Suprapubic skin (tissue), 4 donors: Measurements from ENCODE around the gene SIRT7. TPM values are rescaled to one million over a fixed set of nuclear protein-coding genes. Genes with fewer than 3 reads are reported as not detected.

Experiments
- DNase-seq, 2 donors: peaks; one replicate each; pipeline ENCODE4 v3.0.0-alpha.2; 2019; ENCODE audit warnings: low spot score in 2 of 2
- H3K27ac ChIP-seq: fragments of 200-600 bp; sonication (generic); one replicate; pipeline ENCODE4 v1.5.1; 2019
- H3K27me3 ChIP-seq: fragments of 200-600 bp; sonication (generic); one replicate; pipeline ENCODE4 v1.5.1; 2019
- H3K36me3 ChIP-seq: fragments of 200-600 bp; sonication (generic); one replicate; pipeline ENCODE4 v1.5.1; 2019
- H3K4me1 ChIP-seq: fragments of 200-600 bp; sonication (generic); one replicate; pipeline ENCODE4 v1.5.1; 2019
- H3K4me3 ChIP-seq: fragments of 200-600 bp; sonication (generic); one replicate; pipeline ENCODE4 v1.5.1; 2019; ENCODE audit warnings: mild to moderate bottlenecking
- H3K9me3 ChIP-seq: fragments of 200-600 bp; sonication (generic); one replicate; pipeline ENCODE4 v1.5.1; 2019
- EP300 ChIP-seq: sonication (generic); formaldehyde crosslinking; IDR thresholded peaks from one replicate; pipeline ENCODE4 v1.6.1; 2017; ENCODE audit warnings: antibody characterized with exemption
- POLR2A ChIP-seq, 2 donors: fragments of 450-650 bp; IDR thresholded peaks; one replicate each; pipeline ENCODE4 v1.6.1; 2017; ENCODE audit warnings: antibody characterized with exemption in 2 of 2, mild to moderate bottlenecking in 2 of 2, moderate library complexity in 2 of 2
- POLR2AphosphoS5 ChIP-seq, 3 donors: sonication (generic); formaldehyde crosslinking; IDR thresholded peaks; one replicate each; pipeline ENCODE4 v1.6.1; 2017; ENCODE audit warnings: antibody characterized with exemption in 3 of 3
- WGBS: methylation state at CpG from one replicate; pipeline ENCODE4 v1.1.5; 2018; 5-methylcytosine and 5-hydroxymethylcytosine counted together
- total RNA-seq, 4 donors: library from RNA; depleted of rRNA; stranded (reverse); fragments of >200 nt; gene quantifications; one replicate each; pipeline ENCODE4 v1.1.0, GENCODE V29; 2016
- TF ChIP-seq, protein P1 (sequence below), 2 donors: fragments of 200-600 bp in 1 of 2; fragments of 450-650 bp in 1 of 2; sonication (generic) in 1 of 2; IDR thresholded peaks; one replicate each; pipeline ENCODE4 v1.5.1; 2016 to 2019; ENCODE audit warnings: antibody characterized with exemption in 2 of 2, mild to moderate bottlenecking in 1 of 2, moderate library complexity in 1 of 2

Gene SIRT7
- total RNA-seq, 4 donors from 2014 or later, result 30.7 to 52.4 (median 38.9) TPM

DNA sequence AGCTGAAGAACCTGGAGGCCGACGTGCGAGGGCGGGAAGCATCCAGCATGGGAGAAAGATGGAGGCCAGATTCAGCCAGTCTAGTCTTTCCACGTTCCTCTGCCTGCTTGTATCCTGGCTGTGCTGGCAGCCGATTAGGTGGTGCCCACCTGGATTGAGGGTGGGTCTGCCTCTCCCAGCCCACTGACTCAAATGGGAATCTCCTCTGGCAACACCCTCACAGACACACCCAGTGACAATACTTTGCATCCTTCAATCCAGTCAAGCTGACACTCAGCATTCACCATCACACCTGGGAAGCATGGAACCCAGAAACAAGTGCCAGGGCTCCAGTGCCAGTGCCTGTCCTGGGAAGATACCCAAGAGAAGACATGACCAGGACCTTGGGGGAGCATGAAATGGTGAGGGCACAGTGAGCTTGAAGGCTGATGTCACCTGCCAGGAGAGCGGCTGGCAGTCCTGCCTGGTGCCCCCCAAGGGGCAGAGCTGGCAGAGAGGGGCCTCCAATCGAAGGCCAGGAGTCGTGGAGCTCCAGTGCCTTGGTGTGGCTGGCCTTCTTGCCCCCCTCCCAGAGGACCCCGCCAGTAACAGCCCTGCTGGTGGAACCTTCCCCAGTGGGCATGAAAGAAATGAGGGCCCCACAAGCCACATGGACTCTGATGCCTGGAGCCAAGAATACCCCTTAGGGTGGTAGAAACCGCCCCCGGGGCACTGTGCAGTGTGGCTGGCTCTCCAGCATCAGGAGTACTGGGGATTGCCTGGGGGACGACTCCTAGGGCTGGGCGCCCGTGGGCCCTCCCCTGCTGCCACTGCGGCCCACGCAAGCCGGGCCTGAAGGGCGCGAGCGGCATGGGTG lies 16.6 kb downstream of the SIRT7 start:
- peaks cover 60% of the 10 kb centered on the region for H3K36me3 ChIP-seq
- H3K4me3 ChIP-seq, result peak overlapping the region; percentile 54
- 92% methylated on average over 7 of the region's 21 CpGs for WGBS
- H3K27ac ChIP-seq, result no peak overlapping the region
- TF ChIP-seq POLR2A (IDR thresholded peaks at IDR 0.05), result no peak
- TF ChIP-seq, protein P1, sequence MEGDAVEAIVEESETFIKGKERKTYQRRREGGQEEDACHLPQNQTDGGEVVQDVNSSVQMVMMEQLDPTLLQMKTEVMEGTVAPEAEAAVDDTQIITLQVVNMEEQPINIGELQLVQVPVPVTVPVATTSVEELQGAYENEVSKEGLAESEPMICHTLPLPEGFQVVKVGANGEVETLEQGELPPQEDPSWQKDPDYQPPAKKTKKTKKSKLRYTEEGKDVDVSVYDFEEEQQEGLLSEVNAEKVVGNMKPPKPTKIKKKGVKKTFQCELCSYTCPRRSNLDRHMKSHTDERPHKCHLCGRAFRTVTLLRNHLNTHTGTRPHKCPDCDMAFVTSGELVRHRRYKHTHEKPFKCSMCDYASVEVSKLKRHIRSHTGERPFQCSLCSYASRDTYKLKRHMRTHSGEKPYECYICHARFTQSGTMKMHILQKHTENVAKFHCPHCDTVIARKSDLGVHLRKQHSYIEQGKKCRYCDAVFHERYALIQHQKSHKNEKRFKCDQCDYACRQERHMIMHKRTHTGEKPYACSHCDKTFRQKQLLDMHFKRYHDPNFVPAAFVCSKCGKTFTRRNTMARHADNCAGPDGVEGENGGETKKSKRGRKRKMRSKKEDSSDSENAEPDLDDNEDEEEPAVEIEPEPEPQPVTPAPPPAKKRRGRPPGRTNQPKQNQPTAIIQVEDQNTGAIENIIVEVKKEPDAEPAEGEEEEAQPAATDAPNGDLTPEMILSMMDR (IDR thresholded peaks at IDR 0.05), result no peak
- TF ChIP-seq EP300, result no peak
- TF ChIP-seq POLR2AphosphoS5 (IDR thresholded peaks at IDR 0.05), result no peak
- H3K4me1 ChIP-seq, result peaks cover 17% of the 10 kb centered on the region
- DNase-seq, result peak in 1 of 2 donors; percentile 53
- H3K9me3 ChIP-seq, result no peaks in the 10 kb centered on the region
- H3K27me3 ChIP-seq, result no peaks in the 10 kb centered on the region

DNA sequence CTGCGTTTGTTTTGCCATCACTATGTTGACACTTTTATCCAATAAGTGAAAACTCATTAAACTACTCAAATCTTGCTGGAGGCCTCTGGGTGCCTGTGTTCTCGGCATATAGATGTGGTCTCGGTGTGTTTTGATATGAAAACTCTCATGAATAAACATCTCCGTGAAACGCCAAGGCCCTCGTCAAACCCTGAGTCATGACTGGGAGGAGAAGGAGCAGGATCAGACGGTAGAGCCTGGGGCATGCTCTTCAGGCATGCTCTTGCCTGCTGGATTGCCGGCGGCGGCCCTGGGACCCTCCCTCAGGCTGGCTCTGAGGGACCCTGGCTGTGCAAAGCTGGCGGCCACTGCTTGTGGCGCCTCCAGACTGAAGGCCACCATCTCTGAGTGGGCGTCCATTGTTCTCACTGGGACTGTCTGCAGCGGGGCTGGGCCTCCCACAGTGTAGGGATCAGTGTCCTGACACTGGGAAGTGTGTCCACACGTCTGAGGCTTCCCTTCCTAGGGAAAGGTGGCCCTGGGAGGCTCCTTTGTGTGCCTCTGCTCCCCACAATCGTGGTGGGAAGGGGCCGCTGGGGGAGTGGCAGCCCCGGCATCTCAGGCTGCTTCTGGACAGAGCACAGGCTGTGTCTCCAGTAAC lies 17.7 kb downstream of the SIRT7 start:
- peaks cover 61% of the 10 kb centered on the region for H3K36me3 ChIP-seq
- DNase-seq, result peak in 1 of 2 donors; percentile 58

DNA sequence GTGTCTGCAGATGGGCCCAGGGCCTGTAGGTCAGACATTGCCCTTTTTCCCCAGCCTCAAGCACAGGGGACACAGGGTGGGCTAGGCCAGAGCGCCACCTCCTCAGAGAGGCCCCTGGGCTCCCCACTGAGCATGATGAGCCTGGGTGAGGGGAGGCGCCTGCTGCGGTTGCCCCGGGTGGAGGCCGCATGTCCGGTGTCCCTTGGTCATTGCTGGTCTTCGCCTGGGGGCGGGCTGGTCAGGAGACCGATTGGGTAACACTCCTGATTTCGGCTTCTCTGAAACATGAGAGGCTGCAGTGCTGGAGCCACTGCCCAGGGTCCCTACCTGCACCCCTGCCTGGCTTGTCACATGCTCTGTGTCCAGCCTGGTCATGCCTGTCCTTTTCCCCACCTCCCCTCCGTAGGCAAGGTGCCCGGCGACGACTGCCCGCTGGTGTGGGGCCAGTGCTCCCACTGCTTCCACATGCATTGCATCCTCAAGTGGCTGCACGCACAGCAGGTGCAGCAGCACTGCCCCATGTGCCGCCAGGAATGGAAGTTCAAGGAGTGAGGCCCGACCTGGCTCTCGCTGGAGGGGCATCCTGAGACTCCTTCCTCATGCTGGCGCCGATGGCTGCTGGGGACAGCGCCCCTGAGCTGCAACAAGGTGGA lies 18.3 kb downstream of the SIRT7 start:
- TF ChIP-seq POLR2AphosphoS5 (IDR thresholded peaks at IDR 0.05), result no peak
- TF ChIP-seq, protein P1 (IDR thresholded peaks at IDR 0.05), result no peak
- TF ChIP-seq EP300, result no peak
- TF ChIP-seq POLR2A (IDR thresholded peaks at IDR 0.05), result no peak
- Histone ChIP-seq H3K4me1 (peaks cover 17% of the 10 kb centered on the region), H3K4me3 (no peak overlapping the region), H3K36me3 (peaks cover 62% of the 10 kb centered on the region), H3K27ac (no peak overlapping the region), H3K27me3 (no peaks in the 10 kb centered on the region), H3K9me3 (no peaks in the 10 kb centered on the region)
- peak in 1 of 2 donors; percentile 60 for DNase-seq
- WGBS, result 94% methylated on average over 22 of the region's 22 CpGs

More for the DNA sequence above, 17.7 kb downstream of the SIRT7 start:
- 68% methylated on average over 11 of the region's 18 CpGs for WGBS
- peaks cover 17% of the 10 kb centered on the region for H3K4me1 ChIP-seq
- H3K4me3 ChIP-seq, result no peak overlapping the region
- no peak overlapping the region for H3K27ac ChIP-seq
- TF ChIP-seq POLR2A (IDR thresholded peaks at IDR 0.05) (no peak), EP300 (no peak), POLR2AphosphoS5 (IDR thresholded peaks at IDR 0.05) (no peak)
- TF ChIP-seq, protein P1 (IDR thresholded peaks at IDR 0.05), result no peak
- no peaks in the 10 kb centered on the region for H3K9me3 ChIP-seq
- H3K27me3 ChIP-seq, result no peaks in the 10 kb centered on the region

- DNase-seq, result no peak
- no peaks in the 10 kb centered on the region for H3K27me3 ChIP-seq
- H3K9me3 ChIP-seq, result no peaks in the 10 kb centered on the region
- H3K4me1 ChIP-seq, result peaks cover 17% of the 10 kb centered on the region
- TF ChIP-seq, protein P1 (IDR thresholded peaks at IDR 0.05), result no peak
- no peak for TF ChIP-seq POLR2AphosphoS5 (IDR thresholded peaks at IDR 0.05)
- TF ChIP-seq EP300, result no peak
- no peak for TF ChIP-seq POLR2A (IDR thresholded peaks at IDR 0.05)
- H3K27ac ChIP-seq, result no peak overlapping the region
- H3K4me3 ChIP-seq, result no peak overlapping the region
- WGBS, result 76% methylated on average over 3 of the region's 9 CpGs
- H3K36me3 ChIP-seq, result peaks cover 62% of the 10 kb centered on the region
Observed at GRCh38 chr17:81898885-81899284, 19.1 kb downstream of the SIRT7 start.
